Lung (tissue), 12 donors: ENCODE data around the gene PHKB. TPM values are rescaled to one million over a fixed set of nuclear protein-coding genes. Genes with fewer than 3 reads are reported as not detected.
A peak's percentile ranks its signal among the peaks of the same experiment; 100 is the strongest.
"Not testable (repeated sequence)": the region's sequence is repeated elsewhere in the genome, so short reads cannot be mapped to it uniquely, and the experiment has no call there.

Experiments
- ATAC-seq: fragments of 200-7000 bp; cut with Tn5 transposase; one replicate; pipeline ENCODE4 v1.9.1; 2020; ENCODE audit warnings: moderate number of reproducible peaks; ENCODE audit not compliant: insufficient read depth, low FRiP score
- DNase-seq, 3 donors: peaks; one replicate each; pipeline ENCODE4 v3.0.0-alpha.2; 2013 to 2017
- H3K27ac ChIP-seq, 2 donors: one replicate each; pipeline ENCODE4 v1.5.1; 2013; ENCODE audit warnings: mild to moderate bottlenecking in 2 of 2, moderate library complexity in 2 of 2, control low read depth in 1 of 2, inconsistent platforms in 1 of 2, low read depth in 1 of 2, low read length in 1 of 2
- H3K27me3 ChIP-seq, 3 donors: one replicate each; pipeline ENCODE4 v1.5.1; 2013; ENCODE audit warnings: low read length in 2 of 3; ENCODE audit not compliant: control insufficient read depth in 3 of 3, insufficient read depth in 3 of 3
- H3K36me3 ChIP-seq, 4 donors: one replicate each; pipeline ENCODE4 v1.5.1; 2013; ENCODE audit warnings: low read length in 4 of 4, mild to moderate bottlenecking in 1 of 4, moderate library complexity in 1 of 4; ENCODE audit not compliant: control insufficient read depth in 4 of 4, insufficient read depth in 4 of 4
- H3K4me1 ChIP-seq, 5 donors: one replicate each; pipeline ENCODE4 v1.5.1; 2013; ENCODE audit warnings: low read length in 5 of 5, mild to moderate bottlenecking in 2 of 5, moderate library complexity in 1 of 5; ENCODE audit not compliant: control insufficient read depth in 5 of 5, insufficient read depth in 5 of 5
- H3K4me3 ChIP-seq: one replicate; pipeline ENCODE4 v1.5.1; 2013; ENCODE audit warnings: mild to moderate bottlenecking, control low read depth, moderate library complexity
- H3K9ac ChIP-seq, 2 donors: one replicate each; pipeline ENCODE4 v1.5.1; 2013; ENCODE audit warnings: low read length in 2 of 2, control low read depth in 1 of 2; ENCODE audit not compliant: insufficient read depth in 1 of 2
- H3K9me3 ChIP-seq, 4 donors: one replicate each; pipeline ENCODE4 v1.5.1; 2013; ENCODE audit warnings: low read length in 3 of 4, mild to moderate bottlenecking in 1 of 4, moderate library complexity in 1 of 4; ENCODE audit not compliant: control insufficient read depth in 4 of 4, insufficient read depth in 3 of 4
- CTCF ChIP-seq: IDR thresholded peaks from 2 replicates; pipeline ENCODE4 v1.5.1; 2012; ENCODE audit warnings: mild to moderate bottlenecking; ENCODE audit errors: control extremely low read depth, extremely low read depth
- WGBS, 2 donors: extraction: QIAGEN DNeasy Blood & Tissue Kit; methylation state at CpG; one replicate each; pipeline ENCODE4 v1.1.7; 2013; 5-methylcytosine and 5-hydroxymethylcytosine counted together
- polyA plus RNA-seq, 2 donors: library from polyadenylated mRNA; stranded (reverse); fragments of 200-250 nt; gene quantifications; one replicate each; pipeline ENCODE4 v1.2.1, GENCODE V29; 2013
- total RNA-seq, 2 donors: library from RNA; depleted of rRNA in 1 of 2; stranded (reverse); fragments of >200 nt in 1 of 2; gene quantifications; one replicate each; pipeline ENCODE4 v1.2.1, GENCODE V29; 2014 to 2021
- donor health status: control.
- donor health status: control.
- donor health status: Bipolar disorder and iron deficiency.
- donor health status: healthy.
- donor health status: DM: yes; HTN: yes; CAD: no.

Gene PHKB
- total and polyA plus RNA-seq, 4 donors, result 21.2 to 134 (median 49.6) TPM

DNA sequence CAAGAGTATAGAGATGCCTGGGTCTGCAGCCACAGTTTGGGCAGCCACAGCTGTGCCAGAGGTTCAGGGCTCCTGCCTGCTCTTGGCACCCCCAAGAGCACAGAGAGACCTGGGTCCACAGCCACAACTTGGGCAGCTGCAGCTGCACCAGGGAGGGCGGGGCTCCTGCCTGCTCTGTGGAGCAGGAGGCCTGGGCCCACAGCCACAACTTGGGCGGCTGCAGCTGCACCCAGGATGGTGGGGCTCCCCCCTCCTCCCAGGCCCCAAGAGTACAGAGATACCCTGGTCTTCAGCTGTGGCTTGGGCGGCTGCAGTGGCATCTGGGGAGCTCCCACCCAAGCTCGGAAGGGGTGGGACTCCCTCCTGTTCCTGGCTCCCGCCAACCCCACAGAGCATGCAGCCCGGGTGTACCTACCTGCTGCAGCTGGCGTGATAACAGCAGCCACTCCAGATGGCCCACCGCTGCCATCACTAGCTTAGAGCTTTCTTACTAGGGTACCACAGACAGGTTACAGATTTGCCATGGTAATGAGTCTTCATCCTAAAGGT, 72.7 kb downstream of the PHKB start:
- H3K27me3 ChIP-seq, result no peaks in the 10 kb centered on the region
- H3K4me1 ChIP-seq, result no peaks in the 10 kb centered on the region
- no peak overlapping the region for H3K4me3 ChIP-seq
- no peak overlapping the region for H3K9ac ChIP-seq
- peaks cover 0 to 13% (median 1%) of the 10 kb centered on the region in 4 donors for H3K36me3 ChIP-seq
- H3K27ac ChIP-seq, result no peak overlapping the region
- H3K9me3 ChIP-seq, result peaks cover 0 to 2% (median 0%) of the 10 kb centered on the region in 4 donors
- TF ChIP-seq CTCF, result no peak
- WGBS, 2 donors, result 97 to 99% methylated on average over 8 of the region's 8 CpGs
- no peak for ATAC-seq
- no peak for DNase-seq

GRCh38 chr16:47538472-47538871, 77.3 kb downstream of the PHKB start:
- ATAC-seq, result no peak
- 60 to 84% methylated on average over 1 of the region's 1 CpG for WGBS, 2 donors
- TF ChIP-seq CTCF, result no peak

DNA sequence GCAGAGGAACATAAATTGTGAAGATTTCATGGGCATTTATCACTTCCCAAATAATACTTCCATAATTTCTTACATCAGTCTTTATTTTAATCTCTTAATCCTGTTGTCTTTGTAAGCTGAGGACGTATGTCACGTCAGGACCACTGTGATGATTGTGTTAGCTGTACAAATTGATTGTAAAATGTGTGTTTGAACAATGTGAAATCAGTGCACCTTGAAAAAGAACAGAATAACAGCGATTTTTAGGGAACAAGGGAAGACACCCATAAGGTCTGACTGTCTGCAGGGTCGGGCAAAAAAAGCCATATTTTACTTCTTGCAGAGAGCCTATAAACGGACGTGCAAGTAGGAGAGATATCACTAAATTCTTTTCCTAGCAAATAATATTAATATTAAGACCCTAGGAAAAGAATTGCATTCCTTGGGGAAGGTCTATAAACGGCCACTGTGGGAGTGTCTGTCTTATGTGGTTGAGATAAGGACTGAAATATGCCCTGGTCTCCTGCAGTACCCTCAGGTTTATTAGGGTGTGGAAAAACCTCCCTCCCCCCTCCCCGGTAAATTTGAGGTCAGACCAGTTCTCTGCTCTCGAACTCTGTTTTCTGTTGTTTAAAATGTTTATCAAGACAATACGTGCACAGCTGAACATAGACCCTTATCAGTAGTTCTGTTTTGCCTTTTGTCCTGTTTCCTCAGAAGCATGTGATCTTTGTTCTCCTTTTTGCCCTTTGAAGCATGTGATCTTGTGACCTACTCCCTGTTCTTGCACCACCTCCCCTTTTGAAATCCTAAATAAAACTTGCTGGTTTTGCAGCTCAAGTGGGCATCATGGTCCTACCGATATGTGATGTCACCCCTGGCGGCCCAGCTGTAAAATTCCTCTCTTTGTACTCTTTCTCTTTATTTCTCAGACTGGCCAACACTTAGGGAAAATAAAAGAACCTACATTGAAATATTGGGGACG, 78.9 kb downstream of the PHKB start:
- not testable (repeated sequence) for H3K9ac ChIP-seq, H3K36me3 ChIP-seq, ATAC-seq, H3K27me3 ChIP-seq, H3K27ac ChIP-seq, H3K4me1 ChIP-seq, H3K4me3 ChIP-seq, H3K9me3 ChIP-seq
- DNase-seq, result peak in 1 of 3 donors; percentile 16
- WGBS, 2 donors, result 91 to 92% methylated on average over 13 of the region's 13 CpGs

More at GRCh38 chr16:47538472-47538871, 77.3 kb downstream of the PHKB start:
- Histone ChIP-seq H3K27me3 (no peaks in the 10 kb centered on the region), H3K9me3 (peaks cover 0 to 4% (median 0%) of the 10 kb centered on the region in 4 donors), H3K9ac (no peak overlapping the region), H3K27ac (no peak overlapping the region), H3K36me3 (peaks cover 2 to 6% (median 4%) of the 10 kb centered on the region in 4 donors), H3K4me3 (no peak overlapping the region), H3K4me1 (no peaks in the 10 kb centered on the region)
- DNase-seq, result no peak

GRCh38 chr16:47541135-47541534, 80.0 kb downstream of the PHKB start:
- not testable (repeated sequence) for H3K36me3 ChIP-seq, ATAC-seq, H3K27ac ChIP-seq, H3K4me3 ChIP-seq, H3K27me3 ChIP-seq, H3K4me1 ChIP-seq, DNase-seq, H3K9ac ChIP-seq, H3K9me3 ChIP-seq
- WGBS, 2 donors, result 93 to 99% methylated on average over 3 of the region's 3 CpGs

DNA sequence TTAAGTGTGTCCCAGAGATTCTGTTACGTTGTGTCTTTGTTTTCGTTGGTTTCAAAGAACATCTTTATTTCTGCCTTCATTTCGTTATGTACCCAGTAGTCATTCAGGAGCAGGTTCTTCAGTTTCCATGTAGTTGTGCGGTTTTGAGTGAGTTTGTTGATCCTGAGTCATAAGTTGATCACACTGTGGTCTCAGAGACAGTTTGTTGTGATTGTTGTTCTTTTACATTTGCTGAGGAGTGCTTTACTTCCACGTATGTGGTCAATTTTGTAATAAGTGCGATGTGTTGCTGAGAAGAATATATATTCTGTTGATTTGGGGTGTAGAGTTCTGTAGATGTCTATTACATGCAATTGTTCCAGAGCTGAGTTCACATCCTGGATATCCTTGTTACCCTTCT, 83.1 kb downstream of the PHKB start:
- not testable (repeated sequence) for ATAC-seq, DNase-seq, H3K27me3 ChIP-seq, H3K4me3 ChIP-seq, H3K4me1 ChIP-seq, H3K27ac ChIP-seq, H3K9ac ChIP-seq
- 89 to 91% methylated on average over 6 of the region's 6 CpGs for WGBS, 2 donors
- peaks cover 0 to 17% (median 7%) of the 10 kb centered on the region in 4 donors for H3K9me3 ChIP-seq
- peaks cover 5 to 13% (median 13%) of the 10 kb centered on the region in 4 donors for H3K36me3 ChIP-seq

- H3K4me3 ChIP-seq, ATAC-seq, DNase-seq, H3K4me1 ChIP-seq, H3K27ac ChIP-seq, H3K9ac ChIP-seq, H3K27me3 ChIP-seq: not testable (repeated sequence)
- 99% methylated on average over 3 of the region's 3 CpGs for WGBS, 2 donors
- Histone ChIP-seq H3K36me3 (peaks cover 17 to 24% (median 22%) of the 10 kb centered on the region in 4 donors), H3K9me3 (peaks cover 0 to 19% (median 8%) of the 10 kb centered on the region in 4 donors)
These were observed 90.1 kb downstream of the PHKB start for GRCh38 chr16:47551185-47551584.
